Embryonic facial prominence (tissue), 1 donor: ENCODE measurements around the gene SEC23B.

ENCODE experiments used
- DNase-seq: peaks from one replicate; pipeline ENCODE4 v3.0.0-alpha.2; 2016; ENCODE audit errors: extremely low spot score

SEC23B gene

DNA sequence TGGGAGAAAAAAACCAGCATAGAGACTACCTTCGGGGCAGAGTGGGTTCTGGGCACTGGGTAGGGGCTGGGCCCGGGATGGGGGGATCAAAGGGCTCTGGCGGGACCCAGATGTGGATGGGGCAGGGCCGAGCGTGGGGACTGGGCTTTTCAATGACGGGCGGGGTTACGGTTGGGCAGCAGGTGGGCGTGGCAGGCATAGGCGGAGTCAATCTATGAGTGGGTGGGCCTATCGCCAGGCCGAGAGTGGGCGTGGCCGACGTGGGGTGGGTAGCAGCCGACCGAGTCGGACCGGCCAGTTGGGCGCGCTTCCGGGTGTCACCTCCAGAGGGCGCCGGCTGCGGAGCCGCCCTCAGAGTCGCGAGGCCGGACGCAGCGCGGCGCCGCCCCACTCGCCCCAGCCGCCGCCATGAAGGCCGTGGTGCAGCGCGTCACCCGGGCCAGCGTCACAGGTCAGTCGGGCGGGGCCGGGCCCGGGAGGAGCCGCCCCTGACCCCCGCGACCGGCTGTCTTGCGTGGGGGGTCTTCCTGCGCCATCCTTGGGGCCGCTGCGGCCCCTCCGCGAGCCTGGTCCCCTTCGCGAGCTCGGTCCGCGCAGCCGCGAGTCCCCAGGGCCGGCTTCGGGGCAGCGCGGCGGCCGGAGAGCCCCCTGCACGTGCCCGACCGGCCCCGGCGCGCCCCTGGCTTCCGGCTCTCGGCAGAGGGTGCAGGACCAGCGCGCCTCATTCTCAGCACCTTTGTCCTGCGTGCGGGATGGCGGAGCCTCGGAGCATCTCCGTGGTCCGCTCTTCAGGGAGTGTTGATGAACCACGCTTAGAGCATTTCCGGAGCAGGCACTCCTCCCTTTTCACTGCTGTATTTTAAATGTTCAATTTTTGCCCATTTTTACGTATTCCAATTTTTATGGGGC lies 80.2 kb downstream of the SEC23B start, which contains the start of gene DTD1:
Gene DTD1, plus strand, starts transcription at position 390 of the 909 bp plus-strand sequence. Its CDS starts 19 bp downstream, at position 409.
- peak; percentile 26 for DNase-seq

DNA sequence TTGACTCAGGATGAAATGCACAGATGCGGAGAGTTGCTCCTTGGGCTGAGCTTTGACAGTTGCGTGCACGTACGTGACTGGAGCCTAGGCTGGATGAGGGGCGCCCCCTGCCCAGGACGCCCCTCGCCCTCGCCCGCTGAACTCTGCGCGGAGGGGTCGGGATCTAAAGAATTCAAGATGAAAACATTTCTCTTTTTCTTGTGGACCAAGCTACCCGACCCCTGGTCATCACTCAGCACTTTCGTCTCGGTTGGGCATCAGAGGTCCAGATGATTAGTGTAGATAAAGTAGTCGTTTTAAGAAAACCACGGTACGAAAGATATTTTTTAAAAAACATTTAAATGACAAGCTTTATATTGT lies 80.8 kb downstream of the SEC23B start:
- DNase-seq = no peak

DNA sequence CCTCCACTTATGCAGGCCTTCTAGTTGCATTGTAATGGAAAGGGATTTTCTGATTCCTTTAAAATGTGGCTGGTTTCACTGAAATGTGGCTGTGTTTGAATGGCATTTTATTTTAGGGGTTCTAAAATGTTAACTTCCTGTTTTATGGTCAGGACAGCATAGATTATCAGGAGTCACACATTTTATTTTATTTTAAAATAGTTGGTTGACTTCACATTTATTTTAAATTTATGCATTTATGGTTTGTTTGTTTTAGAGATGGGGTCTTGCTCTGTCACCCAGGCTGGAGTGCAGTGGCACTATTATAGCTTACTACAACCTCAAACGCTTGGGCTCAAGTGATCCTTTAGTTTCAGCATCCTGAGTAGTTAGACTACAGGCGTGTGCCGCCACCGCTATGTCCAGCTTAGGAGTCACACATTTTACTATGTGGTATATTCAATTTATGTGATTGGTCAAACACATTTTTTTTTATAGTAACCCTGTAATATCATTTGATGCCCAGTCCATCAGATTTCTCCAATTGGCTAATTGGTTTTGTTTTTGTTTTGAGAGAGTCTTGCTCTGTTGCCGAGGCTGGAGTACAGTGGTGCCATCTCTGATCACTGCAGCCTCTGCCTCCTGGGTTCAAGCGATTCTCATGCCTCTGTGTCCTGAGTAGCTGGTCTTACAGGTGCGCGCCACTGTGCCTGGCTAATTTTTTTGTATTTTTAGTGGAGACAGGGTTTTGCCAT lies 82.4 kb downstream of the SEC23B start:
- no peak for DNase-seq

DNA sequence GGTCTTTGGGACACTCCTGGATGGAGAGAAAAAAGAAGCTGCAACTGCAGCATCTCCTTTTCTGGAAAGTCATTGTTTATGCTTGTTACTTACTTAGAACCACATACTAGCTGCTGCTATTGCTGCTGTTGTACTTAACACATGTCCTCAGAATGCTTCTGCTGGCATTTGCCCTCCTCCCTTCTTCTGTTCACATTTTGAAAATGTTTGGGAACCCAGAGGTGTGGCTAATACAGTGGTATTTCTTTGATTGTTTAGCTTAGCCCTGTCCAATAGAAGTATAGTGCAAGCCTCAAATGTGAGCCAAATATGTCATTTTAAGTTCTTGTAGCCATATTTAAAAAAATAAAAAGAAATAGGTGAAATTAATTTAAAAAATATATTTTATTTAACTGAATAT lies 88.5 kb downstream of the SEC23B start:
- DNase-seq = no peak

DNA sequence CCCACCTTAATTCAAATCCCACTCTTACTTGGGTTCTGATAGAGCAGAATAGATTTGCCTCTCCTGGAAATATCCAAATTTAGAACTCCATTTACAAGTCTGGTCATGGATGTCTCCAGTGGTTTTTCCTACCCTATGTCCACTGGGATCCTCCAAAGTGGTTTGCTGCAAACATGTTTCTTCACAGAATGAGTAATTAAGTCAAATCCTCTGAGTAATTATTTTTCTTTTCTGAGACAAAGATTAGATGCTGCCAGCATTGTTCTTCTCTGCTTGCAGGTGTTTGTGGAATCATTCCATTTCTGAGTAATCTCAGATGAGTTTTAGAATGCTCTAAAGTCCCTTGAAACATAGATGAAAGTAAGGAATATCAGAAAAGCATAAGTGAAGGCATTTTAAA lies 102.0 kb downstream of the SEC23B start:
- DNase-seq = no peak
